ENCODE results near the gene WEE1. TPM values are rescaled to one million over a fixed set of nuclear protein-coding genes. Genes with fewer than 3 reads are reported as not detected.

WEE1 gene
- total RNA-seq, 2 donors from 2014 or later = 52.0 to 103 TPM

DNA sequence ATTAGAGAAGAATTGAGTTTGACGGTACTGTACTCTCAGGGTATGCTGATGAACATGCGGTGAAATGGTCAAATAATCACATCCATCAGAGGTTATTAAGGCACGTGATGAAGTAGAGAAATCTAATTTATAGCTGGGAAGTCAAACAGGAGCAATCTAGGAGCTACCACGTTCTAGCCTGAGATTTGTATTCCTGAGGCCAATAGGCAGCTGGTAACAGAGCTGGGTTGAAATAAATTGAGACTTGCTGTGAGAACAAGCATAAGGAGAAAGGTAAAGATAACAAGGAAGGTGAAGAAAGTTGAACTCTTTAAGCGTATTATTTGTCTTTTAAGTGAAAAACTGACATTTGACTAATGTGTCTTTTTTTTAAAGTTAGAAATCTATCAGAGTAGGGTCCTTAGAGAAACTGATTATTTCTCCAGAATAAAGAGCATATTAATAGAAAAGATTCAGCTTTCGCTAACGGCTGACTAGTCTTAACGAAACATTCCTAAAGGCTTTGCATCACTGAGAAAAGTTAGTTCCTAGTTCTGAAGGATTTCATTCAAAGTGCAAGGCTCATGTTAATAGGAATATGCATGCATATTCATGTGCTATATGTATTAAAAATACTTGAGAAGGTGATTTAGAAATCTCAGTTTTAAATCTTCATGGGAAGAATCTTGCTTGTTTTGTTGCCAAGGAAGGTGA, 5.2 kb upstream of the WEE1 start:
- Histone ChIP-seq H3K27ac (peak overlapping the region; percentile 89 to 99), H3K9me3 (no peaks in the 10 kb centered on the region), H3K4me3 (no peak overlapping the region), H3K27me3 (no peaks in the 10 kb centered on the region), H3K4me1 (peaks cover 0 to 58% of the 10 kb centered on the region in 2 donors), H3K36me3 (no peaks in the 10 kb centered on the region)
- no peak for DNase-seq (ENCODE audit: low spot score)
- TF ChIP-seq, protein P1, sequence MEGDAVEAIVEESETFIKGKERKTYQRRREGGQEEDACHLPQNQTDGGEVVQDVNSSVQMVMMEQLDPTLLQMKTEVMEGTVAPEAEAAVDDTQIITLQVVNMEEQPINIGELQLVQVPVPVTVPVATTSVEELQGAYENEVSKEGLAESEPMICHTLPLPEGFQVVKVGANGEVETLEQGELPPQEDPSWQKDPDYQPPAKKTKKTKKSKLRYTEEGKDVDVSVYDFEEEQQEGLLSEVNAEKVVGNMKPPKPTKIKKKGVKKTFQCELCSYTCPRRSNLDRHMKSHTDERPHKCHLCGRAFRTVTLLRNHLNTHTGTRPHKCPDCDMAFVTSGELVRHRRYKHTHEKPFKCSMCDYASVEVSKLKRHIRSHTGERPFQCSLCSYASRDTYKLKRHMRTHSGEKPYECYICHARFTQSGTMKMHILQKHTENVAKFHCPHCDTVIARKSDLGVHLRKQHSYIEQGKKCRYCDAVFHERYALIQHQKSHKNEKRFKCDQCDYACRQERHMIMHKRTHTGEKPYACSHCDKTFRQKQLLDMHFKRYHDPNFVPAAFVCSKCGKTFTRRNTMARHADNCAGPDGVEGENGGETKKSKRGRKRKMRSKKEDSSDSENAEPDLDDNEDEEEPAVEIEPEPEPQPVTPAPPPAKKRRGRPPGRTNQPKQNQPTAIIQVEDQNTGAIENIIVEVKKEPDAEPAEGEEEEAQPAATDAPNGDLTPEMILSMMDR (IDR thresholded peaks at IDR 0.05) = no peak

DNA sequence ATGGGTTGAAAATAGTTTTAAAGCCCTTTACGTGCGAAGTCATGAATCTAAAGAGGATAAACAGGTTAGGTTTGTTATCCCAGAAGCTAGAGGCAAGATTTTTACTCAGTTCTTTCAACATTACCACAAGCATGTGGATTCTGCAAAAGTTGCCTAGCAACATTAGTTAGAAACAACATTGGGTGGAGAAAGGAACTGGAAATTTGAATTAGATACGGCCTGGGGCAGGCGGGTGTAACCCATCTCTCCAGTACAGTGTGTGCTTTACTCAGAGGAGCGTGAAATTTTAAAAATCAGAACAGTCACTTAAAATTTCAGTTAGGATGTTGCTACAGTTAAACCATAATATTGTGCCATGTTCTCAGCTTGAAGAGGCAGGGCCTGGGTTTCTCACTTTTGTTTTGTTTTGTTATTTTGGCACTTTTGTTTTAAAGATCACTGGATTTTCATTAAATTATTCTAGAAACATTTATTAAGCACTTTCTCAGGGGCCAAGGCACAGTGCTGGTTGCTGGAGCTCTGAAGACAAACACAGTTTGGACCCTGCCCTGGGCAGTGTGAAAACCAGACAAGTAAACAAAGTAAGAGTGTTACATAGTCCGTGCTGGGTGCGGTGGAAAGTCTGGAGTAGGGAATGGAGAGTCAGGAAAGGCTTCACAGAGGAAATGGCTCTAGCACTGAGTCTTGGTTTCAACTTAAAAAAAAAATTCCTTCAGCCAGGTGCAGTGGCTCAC, 4.4 kb upstream of the WEE1 start:
- DNase-seq (ENCODE audit: low spot score) = peak; percentile 83
- TF ChIP-seq, protein P1 (IDR thresholded peaks at IDR 0.05) = no peak
- H3K4me1 ChIP-seq = peaks cover 0 to 58% of the 10 kb centered on the region in 2 donors
- H3K27me3 ChIP-seq = no peaks in the 10 kb centered on the region
- H3K27ac ChIP-seq = peak overlapping the region; percentile 89 to 99
- H3K9me3 ChIP-seq = no peaks in the 10 kb centered on the region
- no peaks in the 10 kb centered on the region for H3K36me3 ChIP-seq
- H3K4me3 ChIP-seq = peak overlapping the region in 1 of 2 donors; percentile 16

DNA sequence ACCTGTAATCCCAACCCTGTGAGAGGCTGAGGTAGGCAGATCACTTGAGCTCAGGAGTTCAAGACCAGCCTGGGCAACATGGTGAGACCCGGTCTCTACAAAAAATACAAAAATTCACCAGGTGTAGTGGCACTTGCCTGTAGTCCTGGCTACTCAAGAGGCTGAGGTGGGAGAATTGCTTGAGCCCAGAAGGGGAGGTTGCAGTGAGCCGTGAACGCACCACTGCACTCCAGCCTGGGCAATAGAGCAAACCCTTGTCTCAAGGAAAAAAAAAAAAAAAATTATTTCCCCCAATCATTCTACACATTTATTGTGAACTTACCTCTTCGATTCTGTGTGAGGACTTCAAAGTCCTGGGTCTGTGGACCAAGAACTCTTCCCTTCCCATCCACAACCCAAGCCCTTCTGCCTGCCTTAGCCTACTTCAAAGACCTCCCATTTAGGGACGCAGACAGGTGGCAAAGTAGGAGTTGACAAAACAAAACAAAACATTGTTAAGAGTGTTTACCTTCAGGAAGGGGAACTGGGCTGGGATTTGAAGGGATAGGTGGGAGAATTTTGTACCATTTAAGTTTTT, 3.8 kb upstream of the WEE1 start:
- TF ChIP-seq, protein P1 (IDR thresholded peaks at IDR 0.05) = no peak
- H3K27me3 ChIP-seq = no peaks in the 10 kb centered on the region
- H3K4me3 ChIP-seq = peak overlapping the region in 1 of 2 donors; percentile 16
- peak overlapping the region; percentile 89 to 99 for H3K27ac ChIP-seq
- DNase-seq (ENCODE audit: low spot score) = no peak
- H3K9me3 ChIP-seq = no peaks in the 10 kb centered on the region
- H3K36me3 ChIP-seq = no peaks in the 10 kb centered on the region
- peaks cover 0 to 59% of the 10 kb centered on the region in 2 donors for H3K4me1 ChIP-seq

DNA sequence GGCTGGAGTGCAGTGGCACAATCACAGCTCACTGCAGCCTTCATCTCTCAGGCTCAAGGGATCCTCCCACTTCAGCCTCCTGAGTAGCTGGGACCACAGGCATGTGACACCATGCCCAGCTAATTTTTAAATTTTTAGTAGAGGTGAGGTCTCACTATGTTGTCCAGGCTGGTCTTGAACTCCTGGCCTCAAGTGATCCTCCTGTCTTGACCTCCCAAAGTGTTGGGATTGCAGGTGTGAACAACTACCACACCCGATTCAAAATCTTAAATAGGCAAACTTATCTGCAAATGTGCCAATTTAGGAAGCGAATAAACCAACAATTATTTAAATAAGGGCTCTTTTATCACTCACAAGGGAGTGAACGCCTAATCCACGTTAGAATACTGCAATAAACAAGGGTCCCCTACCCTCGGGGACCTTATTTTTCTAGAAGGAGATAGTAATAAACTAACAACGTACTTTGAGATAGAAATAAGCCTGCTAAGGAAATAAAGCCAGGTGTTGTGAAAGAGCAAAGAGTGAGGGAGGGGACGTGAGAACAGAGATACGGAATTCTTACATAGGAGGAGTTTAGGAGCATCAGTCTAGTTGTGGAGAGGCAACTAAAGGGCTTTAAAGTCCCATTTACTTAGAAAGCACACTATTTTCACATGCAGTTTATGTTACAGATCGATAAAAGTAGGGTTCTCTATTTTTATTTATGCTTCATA, 3.0 kb upstream of the WEE1 start:
- H3K4me1 ChIP-seq = peaks cover 0 to 59% of the 10 kb centered on the region in 2 donors
- no peak for DNase-seq (ENCODE audit: low spot score)
- H3K27ac ChIP-seq = peak overlapping the region; percentile 89 to 99
- no peaks in the 10 kb centered on the region for H3K36me3 ChIP-seq
- H3K27me3 ChIP-seq = no peaks in the 10 kb centered on the region
- TF ChIP-seq, protein P1 (IDR thresholded peaks at IDR 0.05) = no peak
- no peak overlapping the region for H3K4me3 ChIP-seq
- no peaks in the 10 kb centered on the region for H3K9me3 ChIP-seq

DNA sequence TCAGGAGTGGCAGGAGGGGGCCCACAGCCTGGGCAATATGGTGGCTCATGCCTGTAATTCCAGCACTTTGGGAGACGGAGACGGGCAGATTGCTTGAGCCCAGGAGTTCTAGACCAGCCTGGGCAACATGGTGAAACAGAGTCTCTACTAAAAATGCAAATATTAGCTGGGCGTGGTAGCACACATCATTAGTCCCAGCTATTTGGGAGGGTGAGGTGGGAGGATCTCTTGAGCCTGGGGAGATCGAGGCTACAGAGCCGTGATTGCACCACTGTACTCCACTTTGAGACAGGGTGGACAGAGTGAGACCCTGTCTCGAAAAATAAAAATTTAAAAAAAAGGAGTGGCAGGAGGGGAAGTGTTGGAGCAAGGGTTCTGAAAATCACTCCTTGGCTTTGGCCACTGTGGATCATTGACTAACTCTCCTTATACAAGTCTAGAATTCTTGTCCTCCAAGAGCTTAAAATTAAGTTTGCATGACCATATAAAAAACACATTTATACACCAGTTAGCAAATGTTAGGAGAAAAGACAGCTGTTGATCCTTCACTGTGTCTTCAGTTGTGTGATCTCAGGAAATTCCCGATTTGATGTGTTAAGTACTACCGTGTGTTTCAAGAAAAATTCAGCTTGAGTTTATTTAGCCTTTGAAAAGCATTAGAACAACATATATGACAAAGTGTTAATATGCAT, 2.3 kb upstream of the WEE1 start:
- no peaks in the 10 kb centered on the region for H3K27me3 ChIP-seq
- H3K4me1 ChIP-seq = peaks cover 0 to 51% of the 10 kb centered on the region in 2 donors
- no peaks in the 10 kb centered on the region for H3K36me3 ChIP-seq
- H3K9me3 ChIP-seq = no peaks in the 10 kb centered on the region
- TF ChIP-seq, protein P1 (IDR thresholded peaks at IDR 0.05) = no peak
- H3K27ac ChIP-seq = no peak overlapping the region
- H3K4me3 ChIP-seq = no peak overlapping the region
- DNase-seq (ENCODE audit: low spot score) = no peak

Measured in right atrium auricular region (tissue), 2 donors.